Psoas muscle (tissue), 8 donors: ENCODE results near the gene SMTNL2. TPM values are rescaled to one million over a fixed set of nuclear protein-coding genes. Genes with fewer than 3 reads are reported as not detected.
A peak's percentile ranks its signal among the peaks of the same experiment; 100 is the strongest.

Experiments
- ATAC-seq, 4 donors: fragments of 200-7000 bp; cut with Tn5 transposase; one replicate each; pipeline ENCODE4 v1.9.1; 2020; ENCODE audit warnings: moderate library complexity in 3 of 4, mild to moderate bottlenecking in 2 of 4
- DNase-seq, 2 donors: peaks; one replicate each; pipeline ENCODE4 v3.0.0-alpha.2; 2020
- H3K27ac ChIP-seq: fragments of 200-600 bp; one replicate; pipeline ENCODE4 v1.8.0; 2022
- H3K27me3 ChIP-seq, 3 donors: fragments of 200-600 bp in 1 of 3; one replicate each; pipeline versions ENCODE4 v1.6.1 to v1.8.0; 2013 to 2022; ENCODE audit warnings: low read length in 2 of 3, mild to moderate bottlenecking in 2 of 3, moderate library complexity in 1 of 3; ENCODE audit not compliant: insufficient read depth in 3 of 3
- H3K36me3 ChIP-seq, 2 donors: fragments of 200-600 bp in 1 of 2; one replicate each; pipeline versions ENCODE4 v1.6.1 to v1.8.0; 2013 to 2022; ENCODE audit warnings: low read depth in 1 of 2, mild to moderate bottlenecking in 1 of 2, moderate library complexity in 1 of 2; ENCODE audit not compliant: insufficient read depth in 1 of 2
- H3K4me1 ChIP-seq: fragments of 200-600 bp; one replicate; pipeline ENCODE4 v1.8.0; 2022
- H3K4me3 ChIP-seq: fragments of 200-600 bp; one replicate; pipeline ENCODE4 v1.8.0; 2022; ENCODE audit warnings: mild to moderate bottlenecking
- H3K9me3 ChIP-seq: fragments of 200-600 bp; one replicate; pipeline ENCODE4 v1.8.0; 2022
- WGBS, 3 donors: extraction: QIAGEN DNeasy Blood & Tissue Kit; methylation state at CpG; one replicate each; pipeline versions ENCODE4 v1.1.6 to v1.1.7; 2013; 5-methylcytosine and 5-hydroxymethylcytosine counted together
- intact Hi-C, 2 donors: fragments of 100-400 bp; cut with DNase I; formaldehyde crosslinking; loops; one replicate each; pipeline versions ENCODE4 v1.11.0 to v1.14.2; 2022
- polyA plus RNA-seq, 3 donors: library from polyadenylated mRNA; stranded (reverse); fragments of 200-250 nt; gene quantifications; one replicate each; pipeline ENCODE4 v1.2.3, GENCODE V29; 2013
- total RNA-seq, 4 donors: library from RNA; stranded (reverse); fragmentation: NEBNext Ultra II Directional in 2 of 4; extraction: Animal tissue kit (Norgen Biotek cat#: 25700) in 2 of 4; gene quantifications; one replicate each; pipeline versions ENCODE4 v1.2.1 to v1.2.4, GENCODE V29; 2021 to 2023
- TF ChIP-seq, protein P1 (sequence below): fragments of 200-600 bp; IDR thresholded peaks from one replicate; pipeline ENCODE4 v1.8.0; 2022; ENCODE audit warnings: antibody characterized with exemption
- donor health status: healthy with polysubstance abuse.
- donor health status: DM: no; HTN: no; CAD: no; lungs with moderate emphysema.
- donor health status: Bipolar disorder and iron deficiency.
- donor health status: healthy.
- donor health status: DM: yes; HTN: yes; CAD: no.
- donor health status: DM: no; HTN: no; CAD: no.
- donor health status: DM: no; HTN: no; CAD: no.
- donor health status: DM: yes; HTN: yes; CAD: no.

SMTNL2 gene
- total and polyA plus RNA-seq, 7 donors: 20.7 to 524 (median 318) TPM

DNA sequence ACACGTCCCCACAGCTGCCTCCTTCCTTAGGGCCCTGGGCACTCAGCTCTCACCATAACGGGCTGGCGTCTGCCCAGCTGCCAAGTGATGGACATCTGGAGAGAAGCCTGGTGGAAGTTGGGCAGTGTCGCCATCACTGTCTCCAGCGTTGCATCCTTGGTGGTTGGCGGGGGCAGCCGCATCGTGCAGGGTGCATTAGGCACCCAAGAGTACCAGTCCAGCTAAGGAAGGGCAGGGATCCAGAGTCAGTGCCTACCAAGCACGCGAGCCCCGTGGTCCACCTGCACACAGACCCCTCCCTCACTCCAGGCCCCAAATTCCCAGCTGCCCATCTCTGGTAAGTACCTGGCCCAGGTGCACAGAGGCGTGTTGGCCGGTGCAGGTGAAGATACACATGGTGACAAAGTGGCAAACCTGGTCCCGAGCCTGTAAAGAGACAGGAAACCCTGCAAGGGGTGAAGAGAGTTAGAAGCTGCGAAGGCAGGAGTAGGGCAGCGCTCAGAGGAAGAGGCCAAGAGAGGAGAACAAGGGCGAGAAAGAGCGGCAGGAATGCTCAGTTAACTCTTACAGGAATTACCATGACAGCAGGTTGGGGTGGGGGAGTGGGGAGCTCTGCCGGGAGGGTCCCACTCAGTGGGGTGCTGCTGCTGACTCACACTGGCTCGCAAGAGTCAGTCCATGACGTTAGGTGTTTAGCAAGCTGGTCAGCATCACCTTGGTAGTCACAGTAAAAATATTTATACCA lies 47.7 kb downstream of the SMTNL2 start:
- ATAC-seq (peak in 1 of 4 donors; percentile 22), DNase-seq (no peak)
- intact Hi-C loops: loop anchor here in 1 of 2 donors (10.0 kb wide), 1 partner anchor 187 kb away; no protein-coding TSS in a partner anchor
- H3K27ac ChIP-seq: no peak overlapping the region
- H3K36me3 ChIP-seq: no peaks in the 10 kb centered on the region
- TF ChIP-seq, protein P1, sequence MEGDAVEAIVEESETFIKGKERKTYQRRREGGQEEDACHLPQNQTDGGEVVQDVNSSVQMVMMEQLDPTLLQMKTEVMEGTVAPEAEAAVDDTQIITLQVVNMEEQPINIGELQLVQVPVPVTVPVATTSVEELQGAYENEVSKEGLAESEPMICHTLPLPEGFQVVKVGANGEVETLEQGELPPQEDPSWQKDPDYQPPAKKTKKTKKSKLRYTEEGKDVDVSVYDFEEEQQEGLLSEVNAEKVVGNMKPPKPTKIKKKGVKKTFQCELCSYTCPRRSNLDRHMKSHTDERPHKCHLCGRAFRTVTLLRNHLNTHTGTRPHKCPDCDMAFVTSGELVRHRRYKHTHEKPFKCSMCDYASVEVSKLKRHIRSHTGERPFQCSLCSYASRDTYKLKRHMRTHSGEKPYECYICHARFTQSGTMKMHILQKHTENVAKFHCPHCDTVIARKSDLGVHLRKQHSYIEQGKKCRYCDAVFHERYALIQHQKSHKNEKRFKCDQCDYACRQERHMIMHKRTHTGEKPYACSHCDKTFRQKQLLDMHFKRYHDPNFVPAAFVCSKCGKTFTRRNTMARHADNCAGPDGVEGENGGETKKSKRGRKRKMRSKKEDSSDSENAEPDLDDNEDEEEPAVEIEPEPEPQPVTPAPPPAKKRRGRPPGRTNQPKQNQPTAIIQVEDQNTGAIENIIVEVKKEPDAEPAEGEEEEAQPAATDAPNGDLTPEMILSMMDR: no peak
- H3K4me3 ChIP-seq: no peak overlapping the region
- H3K9me3 ChIP-seq: no peaks in the 10 kb centered on the region
- H3K27me3 ChIP-seq: peaks cover 0 to 33% (median 2%) of the 10 kb centered on the region in 3 donors
- WGBS, 3 donors: 61 to 62% (median 62%) methylated on average over 21 of the region's 21 CpGs
- no peaks in the 10 kb centered on the region for H3K4me1 ChIP-seq

DNA sequence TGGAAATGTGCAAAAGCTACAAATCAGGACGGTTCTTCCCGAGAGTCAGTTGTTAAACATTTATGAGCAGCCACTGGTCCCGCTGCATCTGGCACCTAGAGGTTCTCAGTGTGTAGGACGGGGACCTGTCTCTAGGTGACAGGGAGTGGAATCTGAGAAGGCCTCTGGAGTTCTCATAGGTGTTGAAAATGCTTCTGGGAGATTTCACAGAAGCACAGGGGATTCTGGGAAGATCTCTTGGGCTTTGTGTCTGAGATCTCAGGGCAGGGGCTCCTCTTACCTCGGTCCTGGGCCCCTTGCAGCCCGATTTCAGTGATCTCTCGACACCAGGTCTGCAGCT lies 48.2 kb downstream of the SMTNL2 start:
- intact Hi-C loops: loop anchor here in 1 of 2 donors (10.0 kb wide), 1 partner anchor 188 kb away; no protein-coding TSS in a partner anchor
- H3K27me3 ChIP-seq: peaks cover 0 to 38% (median 2%) of the 10 kb centered on the region in 3 donors
- H3K9me3 ChIP-seq: no peaks in the 10 kb centered on the region
- no peaks in the 10 kb centered on the region for H3K4me1 ChIP-seq
- DNase-seq (no peak), ATAC-seq (no peak)
- no peak overlapping the region for H3K27ac ChIP-seq
- H3K4me3 ChIP-seq: no peak overlapping the region
- TF ChIP-seq, protein P1: no peak
- H3K36me3 ChIP-seq: no peaks in the 10 kb centered on the region
- WGBS, 3 donors: 51 to 61% (median 55%) methylated on average over 7 of the region's 7 CpGs

DNA sequence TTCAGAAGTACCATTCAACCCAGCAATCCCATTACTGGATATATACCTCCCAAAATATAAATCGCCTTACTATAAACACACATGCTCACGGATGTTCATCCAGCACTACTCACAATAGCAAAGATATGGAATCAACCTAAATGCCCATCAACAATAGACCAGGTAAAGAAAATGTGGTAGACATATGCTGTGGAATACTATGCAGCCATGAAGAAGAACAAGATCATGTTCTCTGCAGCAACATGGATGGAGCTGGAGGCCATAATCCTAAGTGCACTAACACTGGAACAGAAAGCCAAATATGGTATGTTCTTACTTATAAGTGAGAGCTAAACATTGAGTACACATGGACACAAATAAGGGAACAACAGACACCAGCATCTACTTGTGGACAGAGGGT lies 49.3 kb downstream of the SMTNL2 start:
- TF ChIP-seq, protein P1: no peak
- H3K36me3 ChIP-seq: no peaks in the 10 kb centered on the region
- intact Hi-C loops: loop anchor here in 1 of 2 donors (10.0 kb wide), 1 partner anchor 189 kb away; no protein-coding TSS in a partner anchor
- ATAC-seq: no peak
- H3K27me3 ChIP-seq: peaks cover 0 to 41% (median 2%) of the 10 kb centered on the region in 3 donors
- no peaks in the 10 kb centered on the region for H3K9me3 ChIP-seq
- no peak overlapping the region for H3K27ac ChIP-seq
- H3K4me3 ChIP-seq: no peak overlapping the region
- 91 to 95% (median 93%) methylated on average over 2 of the region's 2 CpGs for whole genome bisulfite sequencing, 3 donors
- no peak for DNase-seq
- H3K4me1 ChIP-seq: no peaks in the 10 kb centered on the region

DNA sequence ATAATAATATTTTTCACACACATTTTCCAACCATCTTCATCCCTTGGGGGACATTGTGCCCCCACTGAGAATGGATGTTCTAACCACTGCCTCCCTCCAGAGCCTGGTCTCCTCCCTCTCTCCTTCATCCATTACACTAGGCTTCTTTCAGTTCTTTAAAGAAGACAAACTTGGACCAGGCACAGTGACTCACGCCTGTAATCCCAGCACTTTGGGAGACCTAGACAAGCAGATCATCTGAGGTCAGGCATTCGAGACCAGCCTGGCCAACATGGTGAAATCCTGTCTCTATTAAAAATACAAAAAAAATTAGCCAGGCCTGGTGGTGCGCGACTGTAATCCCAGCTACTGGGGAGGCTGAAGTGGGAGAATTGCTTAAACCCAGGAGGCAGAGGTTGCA lies 50.6 kb downstream of the SMTNL2 start:
- DNase-seq (no peak), ATAC-seq (no peak)
- Histone ChIP-seq H3K4me1 (no peaks in the 10 kb centered on the region), H3K27ac (no peak overlapping the region), H3K36me3 (no peaks in the 10 kb centered on the region), H3K4me3 (no peak overlapping the region), H3K27me3 (peaks cover 0 to 49% (median 9%) of the 10 kb centered on the region in 3 donors), H3K9me3 (no peaks in the 10 kb centered on the region)
- 37 to 47% (median 43%) methylated on average over 4 of the region's 4 CpGs for WGBS, 3 donors
- TF ChIP-seq, protein P1: no peak
- intact Hi-C loops: loop anchor here in 1 of 2 donors (10.0 kb wide), 1 partner anchor 190 kb away; no protein-coding TSS in a partner anchor
